H1 (cell line): ENCODE data around the gene PFDN4. TPM values are rescaled to one million over a fixed set of nuclear protein-coding genes. Genes with fewer than 3 reads are reported as not detected.

Source experiments
- CTCF ChIA-PET: fragments of 300-600 bp; sonication (Branson Sonifier 250); formaldehyde crosslinking; loops from one replicate; lab custom pipeline; 2021; ENCODE audit not compliant: partially characterized antibody; lab: Charles Lee
- POLR2A ChIA-PET: fragments of 300-600 bp; sonication (Branson Sonifier 250); formaldehyde crosslinking; loops from one replicate; lab custom pipeline; 2021; ENCODE audit warnings: inconsistent platforms; ENCODE audit not compliant: partially characterized antibody; lab: Charles Lee
- DNase-seq, 2 experiments: peaks; one replicate each; pipeline versions ENCODE4 v3.0.0 to v3.0.0-alpha.2; 2010 to 2022; ENCODE audit warnings: low spot score in 2 of 2, low read depth in 1 of 2, mixed read lengths in 1 of 2
- FAIRE-seq: peaks from 2 replicates; lab custom pipeline; 2011; peaks lifted over from hg19 to GRCh38; lab: Jason Lieb, UNC
- H2AFZ ChIP-seq: 2 replicates; pipeline ENCODE4 v1.8.1; 2012; ENCODE audit warnings: low read length, inconsistent platforms
- H2AK5ac ChIP-seq: 2 replicates; pipeline ENCODE4 v1.6.1; 2013; ENCODE audit warnings: low read depth, low read length
- H2BK120ac ChIP-seq: replicated peaks from 2 replicates; pipeline ENCODE3; 2013; ENCODE audit warnings: low read depth, low read length, inconsistent platforms
- H2BK12ac ChIP-seq: 2 replicates; pipeline ENCODE4 v1.6.1; 2013; ENCODE audit warnings: low read depth, low read length
- H2BK15ac ChIP-seq: 2 replicates; pipeline ENCODE4 v1.6.1; 2013; ENCODE audit warnings: low read length
- H2BK20ac ChIP-seq: 2 replicates; pipeline ENCODE4 v1.6.1; 2013; ENCODE audit warnings: low read length
- H2BK5ac ChIP-seq: 2 replicates; pipeline ENCODE4 v1.6.1; 2013; ENCODE audit warnings: low read depth, low read length
- H3K14ac ChIP-seq: 2 replicates; pipeline ENCODE4 v1.6.1; 2013; ENCODE audit warnings: inconsistent platforms; ENCODE audit not compliant: insufficient read length
- H3K18ac ChIP-seq: 2 replicates; pipeline ENCODE4 v1.6.1; 2013; ENCODE audit warnings: low read length; ENCODE audit errors: extremely low read depth
- H3K23ac ChIP-seq: 2 replicates; pipeline ENCODE4 v1.6.1; 2013; ENCODE audit warnings: inconsistent platforms; ENCODE audit not compliant: insufficient read length
- H3K23me2 ChIP-seq: 2 replicates; pipeline ENCODE4 v1.6.1; 2013; ENCODE audit warnings: low read depth, low read length
- H3K27ac ChIP-seq: 2 replicates; pipeline ENCODE4 v1.6.1; 2011; ENCODE audit warnings: low read depth, low read length, inconsistent platforms
- H3K27me3 ChIP-seq, 4 experiments: replicated peaks in 1 of 4; 1 replicate in 1 of 4; 2 replicates in 3 of 4; pipeline versions ENCODE4 v1.6.1 to v1.8.1; 2011 to 2013; ENCODE audit warnings: low read length in 3 of 4, mild to moderate bottlenecking in 3 of 4, inconsistent platforms in 2 of 4, mixed read lengths in 2 of 4, moderate library complexity in 1 of 4; ENCODE audit not compliant: control insufficient read depth in 3 of 4, insufficient read depth in 3 of 4; ENCODE audit errors: extremely low read depth in 1 of 4
- H3K36me3 ChIP-seq, 4 experiments: 2 replicates each; pipeline versions ENCODE4 v1.6.1 to v1.8.1; 2011 to 2013; ENCODE audit warnings: mild to moderate bottlenecking in 4 of 4, low read length in 3 of 4, moderate library complexity in 2 of 4, control low read depth in 1 of 4, inconsistent platforms in 1 of 4; ENCODE audit not compliant: insufficient read depth in 4 of 4, control insufficient read depth in 2 of 4
- H3K4ac ChIP-seq: replicated peaks from 2 replicates; pipeline ENCODE3; 2013; ENCODE audit warnings: low read length, low read depth, mixed read lengths, inconsistent platforms; ENCODE audit not compliant: insufficient read length
- H3K4me1 ChIP-seq, 4 experiments: replicated peaks in 1 of 4; 1 replicate in 1 of 4; 2 replicates in 3 of 4; pipeline versions ENCODE4 v1.6.1 to v1.8.1; 2011 to 2013; ENCODE audit warnings: low read length in 3 of 4, inconsistent platforms in 2 of 4, mixed read lengths in 1 of 4; ENCODE audit not compliant: insufficient read depth in 4 of 4, control insufficient read depth in 3 of 4
- H3K4me2 ChIP-seq, 2 experiments: 2 replicates each; pipeline versions ENCODE4 v1.6.1 to v1.8.1; 2011 to 2013; ENCODE audit warnings: low read depth in 2 of 2, low read length in 2 of 2, control low read depth in 1 of 2, inconsistent platforms in 1 of 2, mild to moderate bottlenecking in 1 of 2; ENCODE audit not compliant: insufficient read depth in 1 of 2
- H3K4me3 ChIP-seq, 4 experiments: fragments of 200-600, 300-600 bp in 1 of 4; sonication (generic), shearing (Covaris generic), sonication (Bioruptor Twin) in 1 of 4; 2 replicates each; pipeline versions ENCODE4 v1.5.1 to v1.8.1; 2011 to 2016; ENCODE audit warnings: low read length in 4 of 4, low read depth in 3 of 4, control low read depth in 2 of 4, inconsistent platforms in 2 of 4, mild to moderate bottlenecking in 2 of 4, mixed read lengths in 1 of 4, moderate library complexity in 1 of 4; ENCODE audit not compliant: insufficient read depth in 2 of 4; ENCODE audit errors: extremely low read depth in 1 of 4
- H3K56ac ChIP-seq: replicated peaks from 2 replicates; pipeline ENCODE3; 2013; ENCODE audit warnings: low read depth, mild to moderate bottlenecking, mixed read lengths, low read length, inconsistent platforms; ENCODE audit not compliant: insufficient read length
- H3K79me1 ChIP-seq: 2 replicates; pipeline ENCODE4 v1.6.1; 2013; ENCODE audit warnings: low read depth, low read length, control low read depth
- H3K79me2 ChIP-seq, 2 experiments: 2 replicates each; pipeline versions ENCODE4 v1.6.1 to v1.8.1; 2012 to 2013; ENCODE audit warnings: low read length in 2 of 2, mild to moderate bottlenecking in 2 of 2, inconsistent platforms in 1 of 2; ENCODE audit not compliant: insufficient read depth in 2 of 2, control insufficient read depth in 1 of 2
- H3K9ac ChIP-seq, 4 experiments: replicated peaks in 1 of 4; 1 replicate in 1 of 4; 2 replicates in 3 of 4; pipeline versions ENCODE4 v1.6.1 to v1.8.1; 2011 to 2013; ENCODE audit warnings: low read depth in 3 of 4, low read length in 3 of 4, control low read depth in 2 of 4, mild to moderate bottlenecking in 2 of 4, moderate library complexity in 2 of 4, inconsistent platforms in 1 of 4; ENCODE audit errors: extremely low read depth in 1 of 4
- H3K9me3 ChIP-seq, 2 experiments: 2 replicates each; pipeline versions ENCODE4 v1.6.1 to v1.8.1; 2012 to 2013; ENCODE audit warnings: mild to moderate bottlenecking in 2 of 2, moderate library complexity in 2 of 2, control low read depth in 1 of 2, inconsistent platforms in 1 of 2, low read depth in 1 of 2, low read length in 1 of 2, mixed read lengths in 1 of 2; ENCODE audit not compliant: insufficient read depth in 2 of 2
- H4K20me1 ChIP-seq, 2 experiments: replicated peaks in 1 of 2; 2 replicates each; pipeline versions ENCODE3 to v1.8.1; 2011 to 2013; ENCODE audit warnings: inconsistent platforms in 2 of 2, low read length in 2 of 2, mild to moderate bottlenecking in 1 of 2; ENCODE audit not compliant: insufficient read depth in 2 of 2, control insufficient read depth in 1 of 2
- H4K5ac ChIP-seq: 2 replicates; pipeline ENCODE4 v1.6.1; 2013; ENCODE audit warnings: low read length, low read depth, mixed read lengths, inconsistent platforms; ENCODE audit not compliant: insufficient read length
- H4K8ac ChIP-seq: 2 replicates; pipeline ENCODE4 v1.8.0; 2013; ENCODE audit warnings: mild to moderate bottlenecking, moderate library complexity, low read length, inconsistent platforms; ENCODE audit not compliant: insufficient read depth; ENCODE audit errors: extremely low read depth
- H4K91ac ChIP-seq: replicated peaks from 2 replicates; pipeline ENCODE3; 2013; ENCODE audit warnings: low read length, mixed read lengths, inconsistent platforms; ENCODE audit not compliant: insufficient read length
- CBX8 ChIP-seq: fragments of 300-800, 300-1000 bp; sonication (generic); IDR thresholded peaks from 2 replicates; pipeline ENCODE4 v1.7.1; 2016; ENCODE audit warnings: low read depth, low read length, borderline replicate concordance
- HDAC6 ChIP-seq: IDR thresholded peaks from one replicate; pipeline ENCODE4 v1.7.1; 2012; ENCODE audit warnings: low read depth, mild to moderate bottlenecking, inconsistent platforms, low read length, moderate library complexity
- KDM4A ChIP-seq: IDR thresholded peaks from one replicate; pipeline ENCODE4 v1.7.1; 2012; ENCODE audit warnings: low read depth, mild to moderate bottlenecking, moderate library complexity, low read length, inconsistent platforms; ENCODE audit not compliant: severe bottlenecking
- KDM5A ChIP-seq: fragments of 200-600 bp; IDR thresholded peaks from 2 replicates; pipeline ENCODE4 v1.7.1; 2012; ENCODE audit warnings: mild to moderate bottlenecking, low read length, inconsistent platforms, mixed read lengths
- POLR2A ChIP-seq, 2 experiments: IDR thresholded peaks; 1 replicate in 1 of 2; 2 replicates in 1 of 2; pipeline ENCODE4 v1.6.1; 2011; ENCODE audit warnings: low read depth in 2 of 2, low read length in 2 of 2, mild to moderate bottlenecking in 2 of 2; ENCODE audit errors: control extremely low read depth in 1 of 2
- POLR2AphosphoS5 ChIP-seq: IDR thresholded peaks from 2 replicates; pipeline ENCODE4 v1.6.1; 2011; ENCODE audit warnings: low read depth, low read length
- SAP30 ChIP-seq: fragments of 300-600 bp; sonication (generic); IDR thresholded peaks from 2 replicates; pipeline ENCODE4 v1.7.1; 2012; ENCODE audit warnings: low read length, moderate library complexity, mild to moderate bottlenecking, inconsistent platforms; ENCODE audit not compliant: insufficient read depth, insufficient replicate concordance
- SIX5 ChIP-seq: IDR thresholded peaks from 2 replicates; pipeline ENCODE4 v1.6.1; 2011; ENCODE audit warnings: mild to moderate bottlenecking, low read depth, low read length
- SP4 ChIP-seq: IDR thresholded peaks from 2 replicates; pipeline ENCODE4 v1.6.1; 2012; ENCODE audit warnings: low read length, inconsistent platforms
- TAF1 ChIP-seq: IDR thresholded peaks from 2 replicates; pipeline ENCODE4 v1.6.1; 2011; ENCODE audit warnings: mild to moderate bottlenecking, low read depth, low read length
- TBP ChIP-seq: IDR thresholded peaks from 2 replicates; pipeline ENCODE4 v1.6.1; 2011; ENCODE audit warnings: low read depth, low read length, improper control_type of control experiment
- TCF12 ChIP-seq: IDR thresholded peaks from 2 replicates; pipeline ENCODE4 v1.6.1; 2011; ENCODE audit warnings: low read depth, mild to moderate bottlenecking, low read length
- TEAD4 ChIP-seq: IDR thresholded peaks from 2 replicates; pipeline ENCODE4 v1.6.1; 2012; ENCODE audit warnings: low read depth, low read length, inconsistent platforms, mixed read lengths
- ZNF274 ChIP-seq: IDR thresholded peaks from 2 replicates; pipeline ENCODE4 v1.7.0; 2012; ENCODE audit warnings: low read length, borderline replicate concordance; ENCODE audit errors: extremely low read depth
- WGBS, 2 experiments: shearing (Covaris generic) in 1 of 2; methylation state at CpG; one replicate each; pipeline versions ENCODE4 v1.1.6 to v1.1.7; 2013 to 2015; ENCODE audit warnings: low lambda C conversion rate in 2 of 2, mixed read lengths in 2 of 2, inconsistent platforms in 1 of 2, low coverage in 1 of 2, missing lambda C conversion rate in 1 of 2; ENCODE audit not compliant: insufficient replicate concordance in 2 of 2, insufficient coverage in 1 of 2, insufficient read length in 1 of 2; ENCODE audit errors: extremely low coverage in 1 of 2, missing lambda C conversion rate in 1 of 2; 5-methylcytosine and 5-hydroxymethylcytosine counted together
- polyA plus RNA-seq, 7 experiments: library from polyadenylated mRNA; depleted of rRNA in 3 of 7; stranded (reverse) in 5 of 7; unstranded in 2 of 7; fragments of >200 nt in 5 of 7; fragments of 200-250 nt in 2 of 7; gene quantifications; 1 replicate in 5 of 7; 2 replicates in 1 of 7; 4 replicates in 1 of 7; pipeline versions ENCODE4 v1.2.1 to v1.2.3, GENCODE V29; 2011 to 2013; ENCODE audit warnings: missing spikeins in 2 of 7, mixed read lengths in 2 of 7
- total RNA-seq: library from RNA; stranded (reverse); fragmentation: NEBNext Ultra II Directional; extraction: Animal tissue kit (Norgen Biotek cat#: 25700); gene quantifications from 2 replicates; pipeline ENCODE4 v1.2.1, GENCODE V29; 2021
- TF ChIP-seq, protein P1 (sequence below): IDR thresholded peaks from 2 replicates; pipeline ENCODE4 v1.6.1; 2011; ENCODE audit warnings: low read depth, mild to moderate bottlenecking, low read length; ENCODE audit not compliant: insufficient read depth
- TF ChIP-seq, protein P2 (sequence below): IDR thresholded peaks from 2 replicates; pipeline ENCODE4 v1.6.1; 2012; ENCODE audit warnings: inconsistent platforms

Gene PFDN4
- total and polyA plus RNA-seq, 2 of the 8 experiments (the other 6 are each of a cell fraction or from before 2014, with no cell fraction given) = 41.9 to 96.8 TPM

DNA sequence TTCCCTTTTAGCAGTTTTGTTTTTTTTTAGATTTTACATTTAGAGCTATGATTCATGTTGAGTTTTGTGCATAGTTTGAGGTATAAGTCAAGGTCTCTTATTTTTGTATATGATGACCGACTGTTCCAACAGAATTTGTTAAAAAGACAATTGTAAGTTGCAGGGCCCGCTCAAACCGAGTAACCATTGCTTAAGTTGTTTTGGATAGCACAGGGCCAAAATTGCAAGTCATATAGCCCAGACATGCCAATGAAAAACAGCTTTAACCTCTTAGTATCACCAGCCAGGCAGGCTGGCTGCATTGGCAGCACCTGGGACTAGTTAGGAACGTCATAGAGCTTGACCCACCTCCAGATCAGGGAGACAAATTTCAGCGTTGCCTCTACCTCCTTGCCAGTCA lies 47.3 kb downstream of the PFDN4 start:
- H2BK12ac ChIP-seq = no peak overlapping the region
- FAIRE-seq (no peak), DNase-seq (no peak)
- no peak overlapping the region for H3K14ac ChIP-seq
- CTCF ChIA-PET = no interaction called here
- no peak overlapping the region for H2BK120ac ChIP-seq
- no peaks in the 10 kb centered on the region for H3K36me3 ChIP-seq
- H2AFZ ChIP-seq = peak overlapping the region; percentile 84; the same call in 1 of the 2 replicates
- H3K9ac ChIP-seq = no peak overlapping the region
- peaks cover 3 to 5% of the 10 kb centered on the region in 2 experiments; a peak in 2 of 4 replicates for H3K9me3 ChIP-seq
- no peaks in the 10 kb centered on the region for H3K79me2 ChIP-seq
- no peak overlapping the region for H3K4ac ChIP-seq
- H2BK20ac ChIP-seq = no peak overlapping the region
- H3K4me3 ChIP-seq = no peak overlapping the region
- no peak overlapping the region for H3K27ac ChIP-seq
- no peak overlapping the region for H3K4me2 ChIP-seq
- POLR2A ChIA-PET = no interaction called here
- no peak overlapping the region for H3K56ac ChIP-seq
- H3K27me3 ChIP-seq = no peaks in the 10 kb centered on the region
- H4K20me1 ChIP-seq = no peaks in the 10 kb centered on the region
- H2BK15ac ChIP-seq = no peak overlapping the region
- no peak overlapping the region for H4K5ac ChIP-seq
- no peak overlapping the region for H4K8ac ChIP-seq
- WGBS, 2 experiments = 87% methylated on average over 5 of the region's 5 CpGs; no CpG with 5 or more reads in 1 of the 2 experiments
- no peak overlapping the region for H2BK5ac ChIP-seq
- H3K23ac ChIP-seq = no peak overlapping the region
- H3K79me1 ChIP-seq = no peaks in the 10 kb centered on the region
- H2AK5ac ChIP-seq = no peak overlapping the region
- H3K23me2 ChIP-seq = no peaks in the 10 kb centered on the region
- no peak overlapping the region for H4K91ac ChIP-seq
- H3K4me1 ChIP-seq = no peaks in the 10 kb centered on the region
- H3K18ac ChIP-seq = no peak overlapping the region
- TF ChIP-seq SAP30 = no peak
- TF ChIP-seq CBX8 = no peak
- no peak for TF ChIP-seq TBP
- TF ChIP-seq POLR2A (IDR thresholded peaks at IDR 0.05; ENCODE audit: control extremely low read depth in 1 of 2, low read depth in 2 of 2, low read length in 2 of 2) = no peak
- TF ChIP-seq, protein P1, sequence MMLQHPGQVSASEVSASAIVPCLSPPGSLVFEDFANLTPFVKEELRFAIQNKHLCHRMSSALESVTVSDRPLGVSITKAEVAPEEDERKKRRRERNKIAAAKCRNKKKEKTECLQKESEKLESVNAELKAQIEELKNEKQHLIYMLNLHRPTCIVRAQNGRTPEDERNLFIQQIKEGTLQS = no peak
- TF ChIP-seq KDM5A = no peak
- TF ChIP-seq TEAD4 = no peak
- no peak for TF ChIP-seq TAF1
- no peak for TF ChIP-seq SIX5
- TF ChIP-seq SP4 = no peak
- no peak for TF ChIP-seq ZNF274
- no peak for TF ChIP-seq TCF12
- no peak for TF ChIP-seq KDM4A
- TF ChIP-seq, protein P2, sequence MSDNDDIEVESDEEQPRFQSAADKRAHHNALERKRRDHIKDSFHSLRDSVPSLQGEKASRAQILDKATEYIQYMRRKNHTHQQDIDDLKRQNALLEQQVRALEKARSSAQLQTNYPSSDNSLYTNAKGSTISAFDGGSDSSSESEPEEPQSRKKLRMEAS = no peak
- TF ChIP-seq HDAC6 = no peak
- TF ChIP-seq POLR2AphosphoS5 = no peak
